ENCODE measurements around the gene SLC6A7.
"Not testable (repeated sequence)": the region's sequence is repeated elsewhere in the genome, so short reads cannot be mapped to it uniquely, and the experiment has no call there.

Gene SLC6A7

DNA sequence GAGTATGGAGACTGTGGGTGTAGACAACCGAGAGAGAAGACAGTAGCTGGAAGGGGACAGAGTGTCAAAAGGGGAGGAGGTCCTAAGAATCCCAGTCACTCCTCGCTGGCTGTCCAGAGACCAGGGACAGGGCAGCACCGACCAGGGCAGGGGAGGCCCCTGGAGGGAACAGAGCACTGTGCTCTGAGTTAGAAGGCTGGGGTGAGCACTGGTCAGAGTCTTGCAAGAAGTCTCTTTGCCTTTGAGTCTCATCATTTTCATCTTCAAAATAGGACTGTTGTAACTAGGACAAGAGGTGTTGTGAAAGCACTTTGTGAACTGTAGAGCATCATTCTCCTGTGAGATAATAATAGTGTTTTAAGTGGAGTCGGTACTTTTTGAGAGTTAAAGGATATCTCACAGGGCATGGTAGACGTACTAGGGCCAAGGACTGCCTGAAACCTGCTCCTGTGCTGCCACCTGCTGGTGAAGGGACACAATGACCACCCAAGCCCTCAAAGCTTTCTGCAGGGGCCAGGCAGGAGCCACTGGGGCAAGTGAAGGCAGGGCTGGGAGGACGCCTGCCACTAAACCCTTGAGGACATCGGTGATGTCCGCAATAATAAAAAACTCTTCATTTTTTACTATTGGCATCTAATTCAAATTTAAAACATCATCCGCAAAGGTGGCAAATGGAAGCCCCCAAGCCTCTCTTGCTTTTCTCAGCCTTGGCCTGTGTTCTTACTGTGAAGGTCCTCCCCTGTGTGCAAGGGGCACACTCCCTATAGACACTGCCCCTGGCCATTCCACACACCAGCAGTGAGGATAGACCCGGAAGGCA is 28.2 kb downstream of the SLC6A7 start:
- DNase-seq (ENCODE audit: low read depth in 2 of 2), result peak; percentile 74 to 81

GRCh38 chr5:150218693-150219035 is 28.8 kb downstream of the SLC6A7 start:
- no peak for DNase-seq (ENCODE audit: low read depth in 2 of 2)

DNA sequence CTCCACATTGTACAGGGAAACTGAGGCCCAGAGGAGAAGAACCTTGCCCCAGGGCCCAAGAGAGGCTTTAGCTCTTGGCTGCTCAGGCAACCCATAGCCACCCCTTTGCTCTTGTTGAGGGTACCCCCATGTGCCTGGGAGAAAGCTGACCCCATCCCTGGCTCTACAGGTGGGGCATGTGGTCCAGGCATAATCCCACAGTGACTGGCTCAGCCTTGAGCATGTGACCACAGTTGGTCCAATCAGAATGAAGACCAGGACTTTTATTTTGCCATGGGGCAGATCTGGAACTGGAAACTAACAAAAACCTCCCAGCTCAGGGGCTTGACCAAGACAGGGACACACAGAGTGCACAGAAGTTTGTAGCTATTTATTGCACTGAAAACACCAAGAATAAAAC is 29.3 kb downstream of the SLC6A7 start:
- DNase-seq (ENCODE audit: low read depth in 2 of 2), result no peak

DNA sequence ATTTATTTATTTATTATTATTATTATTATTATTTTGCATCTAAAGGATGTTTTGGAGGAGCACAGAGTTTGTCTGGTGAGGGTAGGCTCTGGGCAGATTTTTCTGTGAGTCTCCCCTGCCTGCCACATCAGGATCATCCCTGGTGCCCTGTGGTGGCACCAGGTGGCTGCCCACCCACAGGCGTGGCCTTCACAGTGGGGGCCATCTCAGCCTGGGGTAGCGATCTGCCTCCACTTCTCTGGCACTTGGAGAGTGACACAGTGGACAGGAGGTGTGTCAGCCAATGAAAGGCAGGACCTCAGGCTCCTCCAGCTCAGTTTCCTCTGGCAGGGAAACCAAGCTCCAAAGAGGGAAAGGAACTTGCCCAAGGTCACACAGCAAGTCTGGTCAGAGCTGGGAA is 30.0 kb downstream of the SLC6A7 start:
- DNase-seq (ENCODE audit: low read depth in 2 of 2), result no peak

DNA sequence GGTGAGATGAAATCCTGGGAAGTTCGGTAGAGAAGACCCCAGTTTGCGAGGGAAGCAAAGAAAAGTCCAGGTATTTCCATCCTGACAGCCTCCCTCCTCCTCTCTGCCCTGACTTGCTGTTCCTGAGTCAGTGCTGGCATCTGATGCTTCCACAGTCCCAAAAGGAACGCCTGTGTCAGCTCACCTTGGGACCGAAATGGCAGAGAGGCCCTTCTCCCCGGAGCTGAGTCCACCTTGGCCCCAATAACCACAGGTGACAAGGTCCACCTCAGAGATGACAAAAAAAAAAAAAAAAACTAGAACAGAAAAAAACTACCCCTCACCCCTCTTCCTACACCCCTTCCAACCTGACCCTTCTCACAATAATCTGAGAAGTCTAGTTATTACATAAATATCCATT is 31.6 kb downstream of the SLC6A7 start:
- no peak for DNase-seq (ENCODE audit: low read depth in 2 of 2)

- DNase-seq (ENCODE audit: low read depth in 2 of 2), result no peak
Observed at GRCh38 chr5:150222906-150223305, 33.0 kb downstream of the SLC6A7 start.

- no peak for DNase-seq (ENCODE audit: low read depth in 2 of 2)
Observed at GRCh38 chr5:150223474-150223873, 33.6 kb downstream of the SLC6A7 start.

GRCh38 chr5:150224483-150225027 is 34.7 kb downstream of the SLC6A7 start:
- no peak for DNase-seq (ENCODE audit: low read depth in 2 of 2)

DNA sequence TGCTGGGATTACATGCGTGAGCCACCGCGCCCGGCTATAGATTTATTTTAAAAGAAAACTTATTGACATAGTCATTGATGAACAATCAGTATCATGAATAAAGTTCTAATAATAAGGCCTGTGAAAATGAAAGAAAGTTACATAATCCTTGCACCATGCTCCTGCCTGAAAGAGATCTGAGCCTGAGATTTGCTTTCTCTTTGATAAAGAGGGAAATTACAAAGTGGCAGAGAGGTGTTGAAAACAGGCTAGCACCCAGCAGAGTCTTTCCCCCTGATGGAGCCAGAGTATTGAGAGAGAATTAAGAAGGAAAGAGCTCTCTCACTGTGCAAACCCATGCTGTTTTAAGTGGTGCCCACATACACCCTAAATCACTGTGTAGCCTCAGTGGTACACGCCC is 37.2 kb downstream of the SLC6A7 start:
- no peak for DNase-seq (ENCODE audit: low read depth in 2 of 2)

DNA sequence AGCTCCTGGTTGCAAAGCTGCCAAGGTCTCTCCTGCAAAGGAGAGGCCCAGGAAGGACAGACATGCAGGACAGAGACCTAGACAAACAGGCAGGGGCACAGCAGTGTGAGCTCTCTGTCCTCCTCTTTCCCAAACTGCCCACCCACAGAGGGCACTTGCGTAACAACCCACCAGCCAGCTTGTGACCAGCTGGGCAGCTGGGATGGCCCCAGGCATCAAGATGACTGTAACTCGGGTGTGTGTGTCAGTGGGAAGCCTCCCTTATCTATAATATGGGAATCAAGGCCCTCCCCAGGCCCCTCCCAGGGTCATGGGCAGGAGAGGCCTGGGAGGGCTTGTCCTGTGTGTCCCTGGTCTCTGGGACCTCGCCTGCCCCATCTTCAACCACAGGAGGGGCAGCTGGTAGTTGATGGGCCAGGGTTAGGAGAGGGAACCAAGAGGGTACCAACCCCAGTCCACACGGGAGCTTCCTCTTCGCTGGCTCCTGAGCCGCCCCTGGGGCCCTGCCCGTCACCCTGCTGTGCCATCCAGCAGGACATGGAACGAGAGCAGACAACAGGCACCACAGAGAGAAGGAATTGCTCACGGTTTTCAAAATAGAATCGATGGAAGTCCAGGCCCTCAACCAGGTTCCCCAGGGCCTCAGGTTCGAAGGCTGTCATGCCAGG is 37.9 kb downstream of the SLC6A7 start:
- DNase-seq (ENCODE audit: low read depth in 2 of 2), result no peak

- no peak for DNase-seq (ENCODE audit: low read depth in 2 of 2)
Observed at GRCh38 chr5:150229571-150229970, 39.7 kb downstream of the SLC6A7 start.

DNA sequence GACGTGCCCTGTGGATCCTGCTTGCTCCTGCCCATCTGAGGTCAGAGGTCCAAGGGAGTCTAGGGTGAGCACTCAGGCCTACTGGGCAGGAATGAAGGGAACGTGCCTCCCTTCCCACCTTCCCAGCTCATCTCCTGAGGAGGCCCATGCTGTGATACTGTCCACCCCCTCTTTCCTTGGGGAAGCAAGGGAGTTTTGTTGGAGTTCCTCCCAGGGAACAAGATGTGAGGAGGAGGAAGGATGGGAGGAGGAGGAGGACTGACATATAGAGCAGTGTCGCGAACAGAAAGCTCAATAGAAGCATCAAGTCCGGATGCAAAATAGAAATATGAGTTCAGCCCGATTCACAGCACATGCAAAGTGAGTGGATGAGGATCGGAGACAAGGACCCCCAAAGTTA is 41.0 kb downstream of the SLC6A7 start:
- DNase-seq (ENCODE audit: low read depth in 2 of 2), result no peak

DNA sequence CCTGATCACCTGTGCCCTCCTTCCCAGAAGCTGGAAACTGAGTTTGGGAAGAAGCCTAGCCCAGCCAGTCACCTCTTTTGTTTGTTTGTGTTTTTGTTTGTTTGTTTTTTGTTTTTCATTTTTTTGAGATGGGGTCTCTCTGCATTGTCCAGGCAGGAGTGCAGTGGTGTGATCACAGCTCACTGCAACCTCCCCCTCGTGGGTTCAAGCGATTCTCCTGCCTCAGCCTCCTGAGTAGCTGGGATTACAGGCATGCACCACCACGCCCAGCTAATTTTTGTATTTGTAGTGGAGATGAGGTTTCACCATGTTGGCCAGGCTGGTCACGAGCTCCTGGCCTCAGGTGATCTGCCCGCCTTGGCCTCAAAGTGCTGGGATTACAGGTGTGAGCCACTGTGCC is 43.8 kb downstream of the SLC6A7 start:
- not testable (repeated sequence) for DNase-seq (ENCODE audit: low read depth in 2 of 2)

GRCh38 chr5:150234576-150235499 is 45.0 kb downstream of the SLC6A7 start:
- no peak for DNase-seq (ENCODE audit: low read depth in 2 of 2)

DNA sequence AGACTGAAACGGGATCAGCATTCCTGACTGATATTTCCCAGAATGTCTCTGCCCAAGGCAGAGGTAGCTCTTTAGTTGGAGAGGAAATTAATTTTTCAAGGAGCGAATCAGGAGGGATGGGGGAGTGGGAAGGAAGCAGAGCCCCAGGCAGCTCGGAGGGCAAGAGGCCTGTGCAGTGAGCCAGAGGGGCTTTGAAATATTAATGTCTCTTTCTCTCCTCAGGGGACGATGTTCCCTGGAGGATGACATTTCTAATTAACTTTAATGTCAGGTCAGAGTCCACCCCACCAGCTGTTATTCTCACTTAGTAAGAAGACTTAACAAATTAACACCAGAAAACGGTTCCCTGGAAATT is 45.6 kb downstream of the SLC6A7 start:
- DNase-seq (ENCODE audit: low read depth in 2 of 2), result no peak

- no peak for DNase-seq (ENCODE audit: low read depth in 2 of 2)
Observed at GRCh38 chr5:150236313-150236712, 46.5 kb downstream of the SLC6A7 start.

DNA sequence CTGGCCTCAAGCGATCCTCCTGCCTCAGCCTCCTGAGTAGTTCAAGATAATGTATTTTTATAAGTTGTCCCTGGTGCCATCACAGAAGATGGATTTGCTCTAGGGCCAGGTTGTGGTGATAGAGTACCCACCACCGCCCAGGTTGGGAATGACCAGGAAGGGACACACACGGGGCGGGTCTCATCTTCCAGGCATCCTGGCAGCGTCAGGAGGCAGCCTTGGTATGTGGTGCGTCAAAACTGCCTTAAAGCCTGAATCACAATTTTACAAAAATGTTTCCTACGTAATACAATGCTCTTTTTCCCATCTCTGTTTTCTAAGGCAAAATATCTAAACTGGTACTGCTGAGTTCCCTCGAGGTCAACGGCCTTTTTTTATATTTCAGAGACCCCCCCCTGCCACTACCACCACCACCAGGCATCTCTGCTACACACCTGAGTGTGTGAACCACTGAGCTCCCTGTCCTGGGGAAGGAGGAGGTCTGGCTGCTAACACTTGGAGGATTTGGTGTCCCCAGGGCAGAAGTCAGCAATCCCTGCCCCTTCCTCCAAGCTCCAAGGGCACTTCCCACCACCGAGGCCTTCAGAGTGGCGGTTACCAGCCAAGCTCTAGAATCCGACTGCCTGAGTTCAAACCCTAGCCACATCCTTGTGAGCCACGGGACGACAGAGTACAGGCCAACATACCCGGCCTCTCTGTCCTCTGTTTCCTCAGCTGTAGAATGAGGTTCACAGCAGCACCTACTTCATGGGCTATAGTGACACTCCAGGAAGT is 47.3 kb downstream of the SLC6A7 start:
- no peak for DNase-seq (ENCODE audit: low read depth in 2 of 2)

DNA sequence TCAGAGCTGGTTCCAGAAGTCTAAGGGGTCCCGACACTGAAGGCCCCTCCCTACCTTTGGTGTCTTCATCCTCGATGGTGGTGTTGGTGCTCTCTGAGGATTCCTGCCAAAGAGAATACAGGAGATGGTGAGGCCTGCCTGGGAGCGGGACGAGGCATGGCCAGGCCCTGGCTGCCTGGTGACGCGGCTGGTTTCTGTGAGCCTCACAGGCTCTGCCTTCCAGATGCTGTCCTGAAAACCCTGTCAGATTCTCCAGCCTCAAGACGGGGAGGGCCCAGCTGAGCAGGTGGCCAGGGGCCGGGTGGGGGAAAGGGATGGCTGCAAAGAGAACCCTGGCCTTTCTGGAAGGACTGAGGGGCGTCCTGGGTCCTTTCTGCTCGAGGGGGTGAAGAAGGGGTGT is 48.8 kb downstream of the SLC6A7 start:
- DNase-seq (ENCODE audit: low read depth in 2 of 2), result no peak

DNA sequence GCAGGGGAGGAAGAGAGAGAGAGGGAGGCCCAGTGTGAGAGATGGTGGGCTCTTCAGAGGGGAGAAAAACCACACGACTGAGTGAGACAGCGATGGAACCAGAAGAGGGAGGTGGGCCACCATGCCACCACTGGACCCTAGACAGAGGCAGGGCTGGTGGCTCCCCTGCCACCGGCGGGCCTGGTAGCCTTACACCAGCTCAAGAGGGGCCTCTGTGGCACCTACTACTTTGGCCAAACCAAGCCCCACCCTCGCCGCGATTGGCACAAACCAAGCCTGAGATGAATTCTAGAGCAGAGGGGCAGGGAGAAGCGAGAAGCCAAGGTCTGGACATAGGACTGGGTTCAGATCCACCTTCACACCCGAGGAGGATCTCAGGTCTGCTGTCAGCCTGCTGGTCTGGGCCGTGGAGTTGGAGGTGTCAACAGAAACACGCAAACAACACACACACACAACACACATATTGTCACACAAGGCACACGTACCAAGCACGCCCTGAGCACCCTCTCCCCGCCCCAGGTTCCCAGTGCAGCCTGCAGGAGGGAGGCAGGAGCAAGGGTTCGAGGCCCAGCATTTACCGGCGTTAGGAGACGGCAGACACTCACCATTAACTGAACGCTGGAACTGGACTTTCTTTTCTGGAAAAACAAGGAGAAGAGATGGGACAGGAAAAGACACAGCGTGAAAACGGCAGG is 49.4 kb downstream of the SLC6A7 start:
- DNase-seq (ENCODE audit: low read depth in 2 of 2), result no peak

DNA sequence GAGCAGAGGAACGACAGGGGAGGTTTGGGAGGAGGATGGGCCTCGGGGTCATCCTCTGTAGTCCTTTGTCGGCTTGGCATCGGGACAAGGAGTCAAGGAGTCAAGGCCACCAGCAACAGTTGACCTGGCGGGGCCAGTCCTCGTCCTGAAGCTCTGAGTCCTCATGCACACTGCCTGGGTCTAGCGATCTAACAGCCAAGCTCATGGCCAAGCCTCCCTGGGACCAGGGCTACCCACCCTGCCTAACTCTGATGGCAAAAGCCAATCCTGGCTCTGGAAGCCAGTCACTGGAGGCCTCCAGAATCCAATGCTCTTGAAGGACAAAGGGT is 49.9 kb downstream of the SLC6A7 start:
- DNase-seq (ENCODE audit: low read depth in 2 of 2), result no peak

All from stimulated activated CD4-positive, alpha-beta T cell treated with anti-CD3 and anti-CD28 coated beads, Interleukin-4, amount 100 ng/mL, for 48 hours (primary cell).